ENCODE results near the gene MED31. TPM values are rescaled to one million over a fixed set of nuclear protein-coding genes. Genes with fewer than 3 reads are reported as not detected.

MED31 gene
- total RNA-seq, 4 donors from 2014 or later = 3.8 to 8.6 (median 7.2) TPM

- H3K4me3 ChIP-seq = no peak overlapping the region
- ATAC-seq (no peak), DNase-seq (no peak)
- no peaks in the 10 kb centered on the region for H3K9me3 ChIP-seq
- H3K36me3 ChIP-seq = peaks cover 0 to 26% of the 10 kb centered on the region in 2 donors
- intact Hi-C loops (cut with DNase I; ENCODE audit: low total_unique reads) (no loop called here), in situ Hi-C loops (cut with MboI; ENCODE audit: low sequenced_read_pairs in 4 of 4) (loop anchor here in 1 of 4 donors (25.0 kb wide), 1 partner anchor 376 kb away; the partner anchor contains the start of genes BCL6B and RNASEK)
- no peaks in the 10 kb centered on the region for H3K27me3 ChIP-seq
- TF ChIP-seq POLR2A (IDR thresholded peaks at IDR 0.05) (no peak), CTCF (IDR thresholded peaks at IDR 0.05 in 4 of 5, conservative IDR thresholded peaks at IDR 0.05 in 1 of 5) (no peak)
- no peak overlapping the region for H3K27ac ChIP-seq
- H3K4me1 ChIP-seq = peaks cover 6 to 14% of the 10 kb centered on the region in 2 donors
Measured at GRCh38 chr17:6636105-6636504, 15.3 kb downstream of the MED31 start.

GRCh38 chr17:6633263-6633662, 18.1 kb downstream of the MED31 start:
- no peak overlapping the region for H3K4me3 ChIP-seq
- H3K27ac ChIP-seq = no peak overlapping the region
- H3K27me3 ChIP-seq = no peaks in the 10 kb centered on the region
- intact Hi-C loops (cut with DNase I; ENCODE audit: low total_unique reads) (no loop called here), in situ Hi-C loops (cut with MboI; ENCODE audit: low sequenced_read_pairs in 4 of 4) (loop anchor here in 1 of 4 donors (25.0 kb wide), 1 partner anchor 379 kb away; the partner anchor contains the start of genes BCL6B and RNASEK)
- no peaks in the 10 kb centered on the region for H3K9me3 ChIP-seq
- no peak for TF ChIP-seq POLR2A (IDR thresholded peaks at IDR 0.05)
- TF ChIP-seq CTCF (IDR thresholded peaks at IDR 0.05 in 4 of 5, conservative IDR thresholded peaks at IDR 0.05 in 1 of 5) = no peak
- no peak for DNase-seq
- no peak for ATAC-seq
- H3K36me3 ChIP-seq = peaks cover 0 to 26% of the 10 kb centered on the region in 2 donors
- no peaks in the 10 kb centered on the region for H3K4me1 ChIP-seq

GRCh38 chr17:6632530-6632929, 18.9 kb downstream of the MED31 start:
- intact Hi-C loops (cut with DNase I; ENCODE audit: low total_unique reads) = no loop called here
- H3K27me3 ChIP-seq = no peaks in the 10 kb centered on the region
- DNase-seq = no peak
- TF ChIP-seq CTCF (IDR thresholded peaks at IDR 0.05 in 4 of 5, conservative IDR thresholded peaks at IDR 0.05 in 1 of 5) = no peak
- TF ChIP-seq POLR2A (IDR thresholded peaks at IDR 0.05) = no peak
- H3K4me3 ChIP-seq = no peak overlapping the region
- peaks cover 0 to 32% of the 10 kb centered on the region in 2 donors for H3K36me3 ChIP-seq
- no peak for ATAC-seq
- no peaks in the 10 kb centered on the region for H3K4me1 ChIP-seq
- no peak overlapping the region for H3K27ac ChIP-seq
- H3K9me3 ChIP-seq = no peaks in the 10 kb centered on the region
- in situ Hi-C loops (cut with MboI; ENCODE audit: low sequenced_read_pairs in 4 of 4) = loop anchor here in 1 of 4 donors (25.0 kb wide), 1 partner anchor 380 kb away; the partner anchor contains the start of genes BCL6B and RNASEK

- intact Hi-C loops (cut with DNase I; ENCODE audit: low total_unique reads) = no loop called here
- Histone ChIP-seq H3K9me3 (no peaks in the 10 kb centered on the region), H3K36me3 (peaks cover 0 to 38% of the 10 kb centered on the region in 2 donors), H3K4me1 (no peaks in the 10 kb centered on the region), H3K27ac (no peak overlapping the region), H3K27me3 (no peaks in the 10 kb centered on the region), H3K4me3 (no peak overlapping the region)
- TF ChIP-seq POLR2A (IDR thresholded peaks at IDR 0.05) (no peak), CTCF (IDR thresholded peaks at IDR 0.05 in 4 of 5, conservative IDR thresholded peaks at IDR 0.05 in 1 of 5) (no peak)
- DNase-seq (no peak), ATAC-seq (no peak)
- in situ Hi-C loops (cut with MboI; ENCODE audit: low sequenced_read_pairs in 4 of 4) = loop anchor here in 1 of 4 donors (25.0 kb wide), 1 partner anchor 382 kb away; the partner anchor contains the start of genes BCL6B and RNASEK
Measured at GRCh38 chr17:6630390-6630789, 21.0 kb downstream of the MED31 start.

- in situ Hi-C loops (cut with MboI; ENCODE audit: low sequenced_read_pairs in 4 of 4) = loop anchor here in 1 of 4 donors (25.0 kb wide), 1 partner anchor 385 kb away; the partner anchor contains the start of genes BCL6B and RNASEK
- peaks cover 0 to 15% of the 10 kb centered on the region in 2 donors for H3K36me3 ChIP-seq
- ATAC-seq (no peak), DNase-seq (no peak)
- H3K27me3 ChIP-seq = no peaks in the 10 kb centered on the region
- TF ChIP-seq CTCF (IDR thresholded peaks at IDR 0.05 in 4 of 5, conservative IDR thresholded peaks at IDR 0.05 in 1 of 5) = no peak
- TF ChIP-seq POLR2A (IDR thresholded peaks at IDR 0.05) = no peak
- H3K4me1 ChIP-seq = no peaks in the 10 kb centered on the region
- H3K27ac ChIP-seq = no peak overlapping the region
- no peaks in the 10 kb centered on the region for H3K9me3 ChIP-seq
- no peak overlapping the region for H3K4me3 ChIP-seq
- intact Hi-C loops (cut with DNase I; ENCODE audit: low total_unique reads) = no loop called here
Measured at GRCh38 chr17:6627019-6627418, 24.4 kb downstream of the MED31 start.

Data from gastrocnemius medialis (tissue), 4 donors.